Cardiac muscle cell (in vitro differentiated cells and primary cell): ENCODE data around the gene NRM. TPM values are rescaled to one million over a fixed set of nuclear protein-coding genes. Genes with fewer than 3 reads are reported as not detected.

Experiments used
- DNase-seq, 2 donors: peaks; one replicate each; pipeline versions ENCODE4 v3.0.0 to v3.0.0-alpha.2; 2010 to 2017; ENCODE audit warnings: low read depth in 1 of 2, low spot score in 1 of 2
- H3K27ac ChIP-seq: fragments of 200-600 bp; sonication (generic); 2 replicates; pipeline ENCODE4 v1.5.1; 2016
- H3K27me3 ChIP-seq: fragments of 200-600 bp; sonication (generic); 2 replicates; pipeline ENCODE4 v1.6.0; 2016; ENCODE audit warnings: control low read depth
- H3K36me3 ChIP-seq: fragments of 200-600 bp; sonication (generic); 2 replicates; pipeline ENCODE4 v1.5.1; 2016; ENCODE audit warnings: control low read depth
- H3K4me1 ChIP-seq: fragments of 200-600 bp; sonication (generic); 2 replicates; pipeline ENCODE4 v1.8.1; 2017; ENCODE audit warnings: low read depth, mild to moderate bottlenecking, mixed run types
- H3K4me3 ChIP-seq: fragments of 200-600 bp; sonication (generic); 2 replicates; pipeline ENCODE4 v1.5.1; 2016; ENCODE audit warnings: mild to moderate bottlenecking
- H3K9me3 ChIP-seq: fragments of 200-600 bp; sonication (generic); 2 replicates; pipeline ENCODE4 v1.5.1; 2017; ENCODE audit warnings: low read depth, mild to moderate bottlenecking, control low read depth
- polyA plus RNA-seq: library from polyadenylated mRNA; unstranded; fragments of >200 nt; fragmentation: Nextera tagmentation; extraction: Ambion mirVana; gene quantifications from 2 replicates; pipeline ENCODE4 v1.2.1, GENCODE V29; 2016
- total RNA-seq: library from RNA; depleted of rRNA; stranded (reverse); fragments of >200 nt; gene quantifications from 2 replicates; pipeline ENCODE4 v1.2.3, GENCODE V29; 2016
- TF ChIP-seq, protein P1 (sequence below): IDR thresholded peaks from 2 replicates; pipeline ENCODE4 v1.5.1; 2012; ENCODE audit warnings: low read depth, mild to moderate bottlenecking, low read length

Gene NRM
- total and polyA plus RNA-seq, 2 experiments from 2014 or later: 17.2 to 29.1 TPM

GRCh38 chr6:30730601-30731435 lies 40.0 kb upstream of the NRM start:
- peak; percentile 51 to 83 for DNase-seq
- Histone ChIP-seq H3K4me1 (peaks cover 3% of the 10 kb centered on the region), H3K27me3 (no peaks in the 10 kb centered on the region), H3K27ac (peak overlapping the region; percentile 31), H3K9me3 (no peaks in the 10 kb centered on the region), H3K36me3 (peaks cover 52% of the 10 kb centered on the region), H3K4me3 (no peak overlapping the region)
- TF ChIP-seq, protein P1, sequence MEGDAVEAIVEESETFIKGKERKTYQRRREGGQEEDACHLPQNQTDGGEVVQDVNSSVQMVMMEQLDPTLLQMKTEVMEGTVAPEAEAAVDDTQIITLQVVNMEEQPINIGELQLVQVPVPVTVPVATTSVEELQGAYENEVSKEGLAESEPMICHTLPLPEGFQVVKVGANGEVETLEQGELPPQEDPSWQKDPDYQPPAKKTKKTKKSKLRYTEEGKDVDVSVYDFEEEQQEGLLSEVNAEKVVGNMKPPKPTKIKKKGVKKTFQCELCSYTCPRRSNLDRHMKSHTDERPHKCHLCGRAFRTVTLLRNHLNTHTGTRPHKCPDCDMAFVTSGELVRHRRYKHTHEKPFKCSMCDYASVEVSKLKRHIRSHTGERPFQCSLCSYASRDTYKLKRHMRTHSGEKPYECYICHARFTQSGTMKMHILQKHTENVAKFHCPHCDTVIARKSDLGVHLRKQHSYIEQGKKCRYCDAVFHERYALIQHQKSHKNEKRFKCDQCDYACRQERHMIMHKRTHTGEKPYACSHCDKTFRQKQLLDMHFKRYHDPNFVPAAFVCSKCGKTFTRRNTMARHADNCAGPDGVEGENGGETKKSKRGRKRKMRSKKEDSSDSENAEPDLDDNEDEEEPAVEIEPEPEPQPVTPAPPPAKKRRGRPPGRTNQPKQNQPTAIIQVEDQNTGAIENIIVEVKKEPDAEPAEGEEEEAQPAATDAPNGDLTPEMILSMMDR: peak; percentile 40

GRCh38 chr6:30727920-30728553 lies 37.3 kb upstream of the NRM start:
- Histone ChIP-seq H3K9me3 (no peaks in the 10 kb centered on the region), H3K27ac (no peak overlapping the region), H3K4me3 (no peak overlapping the region), H3K36me3 (peaks cover 53% of the 10 kb centered on the region), H3K27me3 (no peaks in the 10 kb centered on the region), H3K4me1 (peaks cover 3% of the 10 kb centered on the region)
- TF ChIP-seq, protein P1: peak; percentile 23
- peak in 1 of 2 donors; percentile 63 for DNase-seq

- Histone ChIP-seq H3K36me3 (peaks cover 53% of the 10 kb centered on the region), H3K4me3 (no peak overlapping the region), H3K9me3 (no peaks in the 10 kb centered on the region), H3K4me1 (peaks cover 3% of the 10 kb centered on the region), H3K27me3 (no peaks in the 10 kb centered on the region), H3K27ac (peak overlapping the region; percentile 69)
- no peak for DNase-seq
- TF ChIP-seq, protein P1: no peak
These were observed 36.0 kb upstream of the NRM start for GRCh38 chr6:30726506-30727413.

GRCh38 chr6:30725713-30726505 lies 35.1 kb upstream of the NRM start:
- Histone ChIP-seq H3K4me3 (no peak overlapping the region), H3K27me3 (no peaks in the 10 kb centered on the region), H3K27ac (peak overlapping the region; percentile 69), H3K9me3 (no peaks in the 10 kb centered on the region), H3K4me1 (peaks cover 3% of the 10 kb centered on the region), H3K36me3 (peaks cover 53% of the 10 kb centered on the region)
- TF ChIP-seq, protein P1: no peak
- peak in 1 of 2 donors; percentile 48 for DNase-seq
